Measurements from ENCODE around the gene KCNK17.

Gene KCNK17

DNA sequence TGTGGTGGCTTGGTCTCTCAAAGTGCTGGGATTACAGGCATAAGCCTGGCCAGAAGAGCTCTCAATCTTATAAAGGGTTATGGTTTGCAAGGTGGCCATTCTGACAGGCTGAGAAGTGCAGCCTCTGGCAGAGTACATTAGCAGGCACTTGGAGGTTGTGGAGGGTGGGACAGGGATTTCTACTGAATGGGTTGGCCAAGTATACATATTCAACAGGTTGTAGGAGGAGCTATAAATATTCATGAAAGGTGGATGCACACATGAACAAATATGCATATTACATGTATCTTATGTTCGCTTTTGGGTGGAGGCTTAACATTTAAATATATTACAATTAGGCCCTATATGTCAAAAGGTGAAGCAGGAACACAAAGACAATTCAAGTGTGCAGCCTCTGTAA lies 64.9 kb downstream of the KCNK17 start:
- H3K4me3 ChIP-seq (ENCODE audit: low read depth, low read length), result no peak overlapping the region
- TF ChIP-seq, protein P1, sequence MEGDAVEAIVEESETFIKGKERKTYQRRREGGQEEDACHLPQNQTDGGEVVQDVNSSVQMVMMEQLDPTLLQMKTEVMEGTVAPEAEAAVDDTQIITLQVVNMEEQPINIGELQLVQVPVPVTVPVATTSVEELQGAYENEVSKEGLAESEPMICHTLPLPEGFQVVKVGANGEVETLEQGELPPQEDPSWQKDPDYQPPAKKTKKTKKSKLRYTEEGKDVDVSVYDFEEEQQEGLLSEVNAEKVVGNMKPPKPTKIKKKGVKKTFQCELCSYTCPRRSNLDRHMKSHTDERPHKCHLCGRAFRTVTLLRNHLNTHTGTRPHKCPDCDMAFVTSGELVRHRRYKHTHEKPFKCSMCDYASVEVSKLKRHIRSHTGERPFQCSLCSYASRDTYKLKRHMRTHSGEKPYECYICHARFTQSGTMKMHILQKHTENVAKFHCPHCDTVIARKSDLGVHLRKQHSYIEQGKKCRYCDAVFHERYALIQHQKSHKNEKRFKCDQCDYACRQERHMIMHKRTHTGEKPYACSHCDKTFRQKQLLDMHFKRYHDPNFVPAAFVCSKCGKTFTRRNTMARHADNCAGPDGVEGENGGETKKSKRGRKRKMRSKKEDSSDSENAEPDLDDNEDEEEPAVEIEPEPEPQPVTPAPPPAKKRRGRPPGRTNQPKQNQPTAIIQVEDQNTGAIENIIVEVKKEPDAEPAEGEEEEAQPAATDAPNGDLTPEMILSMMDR (IDR thresholded peaks at IDR 0.05; ENCODE audit: low read depth, low read length, missing control alignments), result no peak
- DNase-seq (ENCODE audit: low read depth), result no peak

Data from GM12864 (cell line).